GM19397 (cell line): ENCODE results near the gene TEX38.

Experiments used
- ATAC-seq: cut with Tn5 transposase; IDR thresholded peaks from one replicate; pipeline ENCODE4 v1.9.1; 2021; ENCODE audit warnings: mild to moderate bottlenecking, moderate library complexity; ENCODE audit not compliant: unreplicated experiment

Gene TEX38

DNA sequence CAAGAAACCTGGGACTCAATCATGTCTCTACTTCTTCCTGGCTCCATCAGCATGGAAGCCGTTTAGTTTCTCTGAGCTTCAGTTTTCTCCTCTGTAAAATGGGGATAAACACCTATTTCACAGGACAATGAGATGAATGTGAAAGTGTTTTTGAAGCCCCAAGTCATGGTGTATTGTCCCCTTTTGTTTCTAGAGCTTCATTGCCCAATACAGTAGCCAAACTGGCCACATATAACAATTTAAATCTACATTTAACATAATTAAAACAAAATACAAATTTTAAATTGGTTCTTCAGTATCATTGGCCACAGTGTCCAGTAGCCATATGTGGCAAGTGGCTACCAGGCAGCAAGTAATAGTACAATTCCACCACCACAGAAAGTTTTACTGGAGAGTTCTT, 49.5 kb downstream of the TEX38 start:
- no peak for ATAC-seq

- ATAC-seq = no peak
Measured at GRCh38 chr1:46721686-46722205, 50.1 kb downstream of the TEX38 start.
